Hypothalamus (tissue), 51 donors: ENCODE measurements around the gene RNASEL.
"Not testable (repeated sequence)": the region's sequence is repeated elsewhere in the genome, so short reads cannot be mapped to it uniquely, and the experiment has no call there.

Experiments used
- DNase-seq, 51 donors: peaks; one replicate each; lab custom pipeline; 2025; lab: John Stamatoyannopoulos, UW

Gene RNASEL

GRCh38 chr1:182568647-182569284 lies 20.3 kb downstream of the RNASEL start:
- DNase-seq: no peak

- DNase-seq: no peak
These were observed 21.4 kb downstream of the RNASEL start for GRCh38 chr1:182567629-182568028.

GRCh38 chr1:182565537-182565936 lies 23.5 kb downstream of the RNASEL start:
- no peak for DNase-seq

GRCh38 chr1:182564406-182565004 lies 24.6 kb downstream of the RNASEL start:
- no peak for DNase-seq

GRCh38 chr1:182563095-182563494 lies 26.0 kb downstream of the RNASEL start:
- no peak for DNase-seq

- no peak for DNase-seq
These were observed 27.6 kb downstream of the RNASEL start for GRCh38 chr1:182561456-182561855.

GRCh38 chr1:182560392-182560984 lies 28.6 kb downstream of the RNASEL start:
- DNase-seq: no peak

- no peak for DNase-seq
These were observed 32.8 kb downstream of the RNASEL start for GRCh38 chr1:182556279-182556678.

- DNase-seq: no peak
These were observed 33.6 kb downstream of the RNASEL start for GRCh38 chr1:182555493-182555892.

- DNase-seq: no peak
These were observed 36.5 kb downstream of the RNASEL start for GRCh38 chr1:182552527-182552926.

GRCh38 chr1:182549811-182550210 lies 39.2 kb downstream of the RNASEL start:
- no peak for DNase-seq

- DNase-seq: no peak
These were observed 39.7 kb downstream of the RNASEL start for GRCh38 chr1:182549346-182549745.

- no peak for DNase-seq
These were observed 55.2 kb downstream of the RNASEL start for GRCh38 chr1:182533896-182534295.

- DNase-seq: not testable (repeated sequence)
These were observed 60.9 kb downstream of the RNASEL start for GRCh38 chr1:182528206-182528605.

GRCh38 chr1:182527680-182528079 lies 61.4 kb downstream of the RNASEL start:
- DNase-seq: no peak

- no peak for DNase-seq
These were observed 63.7 kb downstream of the RNASEL start for GRCh38 chr1:182525342-182525741.
